ENCODE results near the gene DSCAM. TPM values are rescaled to one million over a fixed set of nuclear protein-coding genes. Genes with fewer than 3 reads are reported as not detected.

The DSCAM gene
- total and polyA plus RNA-seq, 2 experiments from 2014 or later = 0.07 TPM; not detected in 1

- TF ChIP-seq ZNF462 (CRISPR knock-in tag; IDR thresholded peaks at IDR 0.05) (no peak), EZH2 (IDR thresholded peaks at IDR 0.05; ENCODE audit: low read depth, unreplicated experiment) (no peak), STAT1 (IDR thresholded peaks at IDR 0.05; ENCODE audit: unreplicated experiment) (no peak), POLR2AphosphoS5 (IDR thresholded peaks at IDR 0.05; ENCODE audit: low read depth) (no peak), EZH2phosphoT487 (IDR thresholded peaks at IDR 0.05; ENCODE audit: unreplicated experiment) (no peak), JUNB (IDR thresholded peaks at IDR 0.05; ENCODE audit: unreplicated experiment) (no peak), CREB1 (CRISPR knock-in tag; IDR thresholded peaks at IDR 0.05; ENCODE audit: low read depth) (no peak), ZNF331 (CRISPR knock-in tag; IDR thresholded peaks at IDR 0.05; ENCODE audit: low read depth) (no peak), NANOG (IDR thresholded peaks at IDR 0.05; ENCODE audit: borderline replicate concordance) (no peak)
Measured at GRCh38 chr21:40388046-40388445, 458.9 kb downstream of the DSCAM start (continued).

GRCh38 chr21:40386981-40387747, 459.8 kb downstream of the DSCAM start:
- no peak overlapping the region for H3K27ac Mint-ChIP-seq
- H3K4me2 ChIP-seq = no peak overlapping the region
- no peak overlapping the region for H3K4me3 ChIP-seq
- H3K27me3 ChIP-seq (ENCODE audit: insufficient read depth) = no peaks in the 10 kb centered on the region
- peaks cover 4% of the 10 kb centered on the region; the same call in 2 of the 3 replicates for H3K4me1 Mint-ChIP-seq
- peaks cover 76% of the 10 kb centered on the region for H3K9me3 Mint-ChIP-seq
- H3K79me2 ChIP-seq (replicated peaks; ENCODE audit: insufficient read depth) = no peaks in the 10 kb centered on the region
- H3K4me3 Mint-ChIP-seq = no peak overlapping the region
- no peaks in the 10 kb centered on the region for H3K9me2 ChIP-seq (ENCODE audit: insufficient read depth)
- H3K4me1 ChIP-seq (ENCODE audit: insufficient read depth) = no peaks in the 10 kb centered on the region
- no peak overlapping the region for H2AFZ ChIP-seq
- ATAC-seq (no peak), DNase-seq (ENCODE audit: low spot score) (no peak)
- no peak overlapping the region for H3K27ac ChIP-seq (ENCODE audit: low read depth)
- no peaks in the 10 kb centered on the region for H3K27me3 Mint-ChIP-seq (ENCODE audit: insufficient read depth, low read depth, poor library complexity)
- peaks cover 10% of the 10 kb centered on the region; the same call in 2 of the 3 replicates for H3K36me3 Mint-ChIP-seq (ENCODE audit: low read depth)
- H3F3A ChIP-seq (replicated peaks; ENCODE audit: low read depth) = no peaks in the 10 kb centered on the region
- no peaks in the 10 kb centered on the region for H3K36me3 ChIP-seq (ENCODE audit: insufficient read depth)
- no peaks in the 10 kb centered on the region for H4K20me1 ChIP-seq (replicated peaks; ENCODE audit: insufficient read depth)
- TF ChIP-seq REST (IDR thresholded peaks at IDR 0.05; ENCODE audit: unreplicated experiment) (no peak), JUNB (IDR thresholded peaks at IDR 0.05; ENCODE audit: unreplicated experiment) (no peak), CTCF (conservative IDR thresholded peaks at IDR 0.05; ENCODE audit: low read depth in 2 of 2) (no peak), CREB1 (CRISPR knock-in tag; IDR thresholded peaks at IDR 0.05; ENCODE audit: low read depth) (no peak), EZH2phosphoT487 (IDR thresholded peaks at IDR 0.05; ENCODE audit: unreplicated experiment) (no peak), ETS1 (IDR thresholded peaks at IDR 0.05) (no peak)

All from GM23338 (cell line).